GM15510 (cell line): Measurements from ENCODE around the gene DYNLT2B.

ENCODE experiments used
- POLR2A ChIP-seq: IDR thresholded peaks from 3 replicates; pipeline ENCODE4 v1.6.1; 2011; ENCODE audit warnings: borderline replicate concordance; ENCODE audit not compliant: insufficient read length; ENCODE audit errors: extremely low read depth

DYNLT2B gene

DNA sequence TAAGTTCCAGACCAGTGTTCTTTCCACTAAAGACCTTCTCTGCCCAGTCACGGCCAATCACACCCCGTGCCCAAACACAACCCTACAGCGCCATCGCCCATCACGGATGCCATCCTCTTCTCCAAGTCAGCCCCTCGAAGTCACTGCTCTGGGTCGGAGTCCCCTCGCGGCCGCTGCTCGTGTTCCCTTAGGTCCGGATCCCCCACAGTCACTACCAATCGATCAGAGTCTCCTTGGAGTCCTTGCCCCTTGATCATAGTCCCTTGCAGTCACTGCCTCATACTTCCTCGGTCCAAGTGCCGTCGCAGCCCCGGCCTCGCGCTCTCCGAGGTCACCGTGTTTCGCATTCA is 31.0 kb downstream of the DYNLT2B start:
- TF ChIP-seq POLR2A: no peak

DNA sequence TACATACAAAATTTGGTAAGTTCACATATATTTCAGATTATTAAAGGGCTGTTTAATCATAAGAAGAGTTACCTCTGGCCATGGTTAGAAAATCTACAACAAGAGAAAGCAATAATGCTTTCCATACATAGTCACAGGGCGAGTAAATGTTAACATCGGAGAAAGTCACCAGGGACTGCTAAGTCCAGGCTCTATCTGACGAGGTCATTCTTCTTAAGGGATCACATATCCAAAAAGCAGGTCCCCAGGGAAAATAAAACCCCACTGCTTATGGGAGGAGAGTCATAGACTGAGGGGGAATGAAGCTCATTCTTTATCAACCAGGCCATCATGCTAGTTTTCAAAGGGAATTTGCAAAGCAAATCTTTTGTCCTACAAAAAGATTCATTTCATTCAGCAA is 33.6 kb downstream of the DYNLT2B start:
- TF ChIP-seq POLR2A: no peak

GRCh38 chr3:196281962-196282361 is 36.1 kb downstream of the DYNLT2B start:
- no peak for TF ChIP-seq POLR2A

GRCh38 chr3:196280689-196281440 is 37.2 kb downstream of the DYNLT2B start:
- TF ChIP-seq POLR2A: no peak

GRCh38 chr3:196275126-196275525 is 42.9 kb downstream of the DYNLT2B start:
- no peak for TF ChIP-seq POLR2A

DNA sequence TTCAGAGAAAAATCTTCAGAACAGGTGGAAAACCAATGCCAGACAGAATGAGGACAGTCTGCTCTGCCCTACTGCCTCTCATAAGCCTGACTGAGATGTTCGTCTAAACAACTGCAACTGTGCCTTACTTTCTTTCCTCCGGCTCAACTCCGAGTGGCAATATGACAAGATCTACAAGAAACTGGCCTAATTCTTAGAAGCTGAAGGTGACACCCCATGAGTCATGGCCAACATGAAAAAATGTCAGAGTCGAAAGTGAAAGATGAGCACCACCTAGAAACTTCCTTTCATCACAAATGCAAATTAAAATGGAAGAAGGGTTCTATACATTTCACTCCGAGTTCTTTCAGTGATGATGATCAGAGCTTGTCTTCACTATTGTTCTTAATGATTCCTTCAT is 43.5 kb downstream of the DYNLT2B start:
- no peak for TF ChIP-seq POLR2A

DNA sequence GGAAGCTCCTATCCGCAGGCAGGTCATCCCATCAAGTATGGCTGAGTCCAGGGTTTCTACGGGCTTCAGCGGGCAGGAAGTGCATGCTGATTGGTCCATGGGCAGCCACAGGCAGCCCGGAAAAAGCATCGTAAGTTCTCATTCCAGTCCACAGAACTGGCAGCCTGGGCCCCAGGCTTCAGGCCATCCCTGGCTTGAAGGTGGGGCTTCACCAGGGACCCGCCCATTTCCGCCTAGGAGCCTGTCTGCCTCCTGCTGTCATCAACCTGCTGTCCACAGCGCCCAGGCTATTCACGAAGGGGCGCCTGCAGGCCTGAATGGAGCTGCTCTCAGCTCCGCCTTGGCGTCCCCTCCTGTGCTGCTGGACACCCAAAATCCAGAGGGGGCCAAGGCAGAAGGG is 44.4 kb downstream of the DYNLT2B start:
- TF ChIP-seq POLR2A: no peak

DNA sequence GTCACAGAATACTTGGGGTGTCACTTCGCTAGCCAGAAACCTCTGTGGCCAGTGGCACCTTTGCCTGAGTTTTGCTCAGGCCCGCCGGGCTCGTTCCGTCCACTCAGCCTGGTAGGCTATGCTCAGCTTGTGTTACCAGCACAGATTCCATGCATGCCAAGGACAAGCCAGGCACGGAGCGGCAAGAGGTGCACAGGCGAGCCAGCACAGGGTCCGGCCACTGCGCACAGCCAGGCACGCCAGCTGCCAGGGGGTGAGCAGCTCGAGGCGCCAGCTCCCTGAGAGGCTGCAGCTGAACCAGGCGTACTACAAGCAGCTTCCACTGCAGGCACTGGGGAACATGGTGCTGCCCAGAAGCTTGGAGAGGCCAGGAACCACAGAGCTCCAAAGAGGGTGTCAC is 45.2 kb downstream of the DYNLT2B start:
- no peak for TF ChIP-seq POLR2A

DNA sequence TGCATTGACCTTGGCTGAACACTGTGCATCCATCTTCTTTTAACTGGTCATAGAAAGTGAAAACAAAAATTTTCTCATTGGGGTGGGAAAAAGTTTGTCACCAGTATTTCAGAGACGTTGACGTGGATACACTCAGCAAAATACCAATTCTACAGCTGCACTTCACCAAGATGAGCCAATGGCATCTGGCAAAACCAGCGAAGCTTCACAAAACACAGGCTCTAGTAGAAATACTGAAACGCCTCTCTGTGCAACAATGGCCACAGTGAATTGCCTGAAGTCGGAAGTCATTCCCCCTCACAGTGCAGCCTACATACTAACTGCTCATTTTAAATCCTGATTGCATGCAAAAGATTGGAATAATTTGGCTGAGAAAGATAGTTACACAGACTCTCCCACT is 47.5 kb downstream of the DYNLT2B start:
- no peak for TF ChIP-seq POLR2A

DNA sequence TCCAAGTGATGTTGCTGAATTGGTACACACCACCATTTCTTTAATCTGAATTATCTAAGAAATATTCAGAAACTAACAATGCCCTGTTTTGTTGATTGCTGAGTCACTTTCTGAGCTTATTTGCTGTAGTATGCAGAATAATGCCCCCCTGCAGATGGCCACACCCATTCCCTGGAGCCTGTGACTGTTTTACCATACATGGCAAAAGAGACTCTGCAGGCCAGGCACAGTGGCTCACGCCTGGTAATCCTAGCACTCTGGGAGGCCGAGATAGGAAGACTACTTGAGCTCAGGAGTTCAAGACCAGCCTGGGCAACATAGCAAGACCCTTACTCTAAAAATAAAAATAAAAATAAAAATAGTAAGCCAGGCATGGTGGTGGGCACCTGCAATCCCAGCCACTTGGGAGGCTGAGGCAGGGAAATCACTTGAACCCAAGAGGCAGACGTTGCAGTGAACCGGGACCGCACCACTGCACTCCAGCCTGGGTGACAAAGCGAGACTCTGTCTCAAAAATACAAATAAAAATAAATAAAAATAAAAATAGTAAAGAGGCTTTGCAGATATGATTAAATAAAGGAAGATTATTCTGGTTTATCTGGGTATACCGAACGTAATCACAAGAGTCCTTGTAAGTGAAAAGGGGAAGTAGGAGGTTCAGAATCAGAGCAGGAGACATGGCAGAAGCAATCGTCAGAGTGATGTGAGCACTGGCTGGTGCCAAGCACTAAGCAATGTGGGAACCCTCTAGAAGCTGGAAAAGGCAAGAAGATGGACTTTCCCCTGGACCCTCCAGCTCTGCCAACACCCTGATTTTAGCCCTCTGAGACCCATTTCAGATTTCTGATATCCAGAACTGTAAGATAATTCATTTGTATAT is 49.5 kb downstream of the DYNLT2B start:
- no peak for TF ChIP-seq POLR2A

GRCh38 chr3:196263819-196264218 is 54.2 kb downstream of the DYNLT2B start:
- TF ChIP-seq POLR2A: no peak

- TF ChIP-seq POLR2A: no peak
Measured at GRCh38 chr3:196260784-196261183, 57.3 kb downstream of the DYNLT2B start.

- TF ChIP-seq POLR2A: no peak
Measured at GRCh38 chr3:196255776-196256175, 62.3 kb downstream of the DYNLT2B start.

DNA sequence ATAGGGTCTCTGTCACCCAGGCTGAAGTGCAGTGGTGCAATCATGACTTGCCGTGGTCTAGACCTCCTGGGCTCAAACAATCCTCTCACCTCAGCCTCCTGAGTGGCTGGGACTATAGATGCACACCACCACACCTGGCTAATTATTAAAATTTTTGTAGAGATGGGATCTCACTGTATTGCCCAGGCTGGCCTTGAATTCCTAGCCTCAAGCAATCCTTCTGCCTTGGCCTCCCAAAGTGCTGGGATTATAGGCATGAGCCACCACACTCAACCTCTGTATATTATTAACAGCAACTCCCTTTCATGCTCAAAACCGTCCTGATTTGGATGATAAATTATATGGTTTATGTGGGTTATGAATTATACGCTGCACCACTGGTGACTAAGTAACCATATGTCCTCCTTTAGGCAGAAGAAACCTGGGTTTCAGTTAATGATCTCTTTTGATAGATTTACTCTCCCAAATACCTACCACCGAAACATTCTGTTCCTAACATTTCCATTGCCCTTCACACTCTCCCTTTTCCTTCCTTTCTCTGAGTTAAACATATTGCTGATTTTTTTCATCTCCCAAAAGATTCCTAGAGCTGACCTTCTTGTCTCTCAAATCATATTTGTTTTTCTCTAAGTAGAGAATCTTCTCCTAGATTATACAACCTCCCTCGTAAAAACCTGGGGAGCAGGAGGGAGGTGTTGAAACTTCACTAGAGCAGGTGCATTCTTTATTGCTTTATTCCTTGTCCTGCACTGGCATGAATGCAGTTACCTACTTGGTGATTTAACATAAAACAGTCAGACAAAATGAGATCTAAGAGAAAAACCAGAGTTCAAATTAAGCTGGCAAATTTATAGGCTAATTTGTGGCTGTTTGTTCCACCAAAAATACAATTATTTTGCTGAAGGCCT is 63.4 kb downstream of the DYNLT2B start:
- no peak for TF ChIP-seq POLR2A

DNA sequence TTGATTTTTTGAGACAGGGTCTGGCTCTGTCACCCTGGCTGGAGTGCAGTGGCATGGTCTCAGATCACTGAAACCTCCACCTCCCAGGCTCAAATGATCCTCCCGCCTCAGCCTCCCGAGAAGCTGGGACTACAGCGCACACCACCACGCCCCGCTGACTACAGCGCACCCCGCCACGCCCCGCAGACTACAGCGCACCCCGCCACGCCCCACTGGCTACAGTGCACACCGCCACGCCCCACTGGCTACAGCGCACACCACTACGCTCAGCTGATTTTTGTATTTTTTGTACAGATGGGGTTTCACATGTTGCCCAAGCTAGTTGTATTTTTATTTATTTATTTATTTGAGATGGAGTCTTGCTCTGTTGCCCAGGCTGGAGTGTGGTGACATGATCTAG is 66.1 kb downstream of the DYNLT2B start:
- no peak for TF ChIP-seq POLR2A

DNA sequence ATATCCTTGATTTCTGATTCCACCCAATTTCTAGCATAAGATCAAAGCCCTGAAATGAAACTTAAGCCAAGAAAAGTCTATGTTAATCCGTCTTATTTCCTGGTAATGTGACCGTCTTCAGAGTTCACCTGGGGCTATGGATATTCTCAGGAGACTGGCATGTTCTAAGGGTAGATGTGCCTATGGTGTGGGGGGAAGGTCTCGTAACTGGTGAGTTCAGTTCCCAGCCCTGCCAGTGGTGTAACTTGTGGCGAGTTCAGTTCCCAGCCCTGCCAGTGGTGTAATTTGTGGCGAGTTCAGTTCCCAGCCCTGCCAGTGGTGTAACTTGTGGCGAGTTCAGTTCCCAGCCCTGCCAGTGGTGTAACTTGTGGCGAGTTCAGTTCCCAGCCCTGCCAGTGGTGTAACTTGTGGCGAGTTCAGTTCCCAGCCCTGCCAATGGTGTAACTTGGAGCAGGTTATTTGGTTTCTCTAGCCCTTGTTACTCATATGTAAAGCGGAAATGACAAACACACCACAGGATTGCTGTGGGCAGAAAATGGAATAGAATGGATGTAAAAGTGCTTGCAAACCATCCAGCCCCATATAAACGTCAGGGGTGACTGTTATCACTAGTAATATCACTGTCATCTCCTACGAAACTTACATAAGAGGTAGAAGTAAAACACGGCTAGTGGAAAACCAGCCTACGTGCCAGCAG is 71.3 kb downstream of the DYNLT2B start:
- no peak for TF ChIP-seq POLR2A
